ENCODE measurements around the gene WDTC1. TPM values are rescaled to one million over a fixed set of nuclear protein-coding genes. Genes with fewer than 3 reads are reported as not detected.
A peak's percentile ranks its signal among the peaks of the same experiment; 100 is the strongest.
"Not testable (repeated sequence)": the region's sequence is repeated elsewhere in the genome, so short reads cannot be mapped to it uniquely, and the experiment has no call there.

WDTC1 gene
- polyA plus RNA-seq, 1 donor, result 30.6 TPM

GRCh38 chr1:27216466-27216865 is 18.0 kb upstream of the WDTC1 start:
- no CpG with 5 or more reads among the region's 7 CpGs for WGBS (ENCODE audit: insufficient coverage, low lambda C conversion rate)

GRCh38 chr1:27217401-27217800 is 17.0 kb upstream of the WDTC1 start:
- Histone ChIP-seq H3K36me3 (ENCODE audit: control insufficient read depth, insufficient read depth, low read length) (no peaks in the 10 kb centered on the region), H3K4me3 (ENCODE audit: low read length) (no peak overlapping the region), H3K27me3 (ENCODE audit: control insufficient read depth, insufficient read depth, low read length) (no peaks in the 10 kb centered on the region), H3K27ac (ENCODE audit: low read length) (no peak overlapping the region), H3K4me1 (ENCODE audit: control insufficient read depth, insufficient read depth, low read length) (no peaks in the 10 kb centered on the region), H3K9me3 (ENCODE audit: control insufficient read depth, low read depth, low read length) (no peaks in the 10 kb centered on the region)
- no peak for DNase-seq
- WGBS (ENCODE audit: insufficient coverage, low lambda C conversion rate), result 98% methylated on average over 4 of the region's 6 CpGs

More at GRCh38 chr1:27216466-27216865, 18.0 kb upstream of the WDTC1 start:
- Histone ChIP-seq H3K9me3 (ENCODE audit: control insufficient read depth, low read depth, low read length) (no peaks in the 10 kb centered on the region), H3K4me1 (ENCODE audit: control insufficient read depth, insufficient read depth, low read length) (no peaks in the 10 kb centered on the region), H3K27ac (ENCODE audit: low read length) (no peak overlapping the region), H3K4me3 (ENCODE audit: low read length) (no peak overlapping the region), H3K36me3 (ENCODE audit: control insufficient read depth, insufficient read depth, low read length) (no peaks in the 10 kb centered on the region), H3K27me3 (ENCODE audit: control insufficient read depth, insufficient read depth, low read length) (no peaks in the 10 kb centered on the region)
- DNase-seq, result no peak

GRCh38 chr1:27218736-27219135 is 15.7 kb upstream of the WDTC1 start:
- Histone ChIP-seq H3K9me3 (ENCODE audit: control insufficient read depth, low read depth, low read length) (no peaks in the 10 kb centered on the region), H3K27ac (ENCODE audit: low read length) (no peak overlapping the region), H3K27me3 (ENCODE audit: control insufficient read depth, insufficient read depth, low read length) (no peaks in the 10 kb centered on the region), H3K4me3 (ENCODE audit: low read length) (no peak overlapping the region), H3K4me1 (ENCODE audit: control insufficient read depth, insufficient read depth, low read length) (no peaks in the 10 kb centered on the region), H3K36me3 (ENCODE audit: control insufficient read depth, insufficient read depth, low read length) (no peaks in the 10 kb centered on the region)
- DNase-seq, result no peak
- WGBS (ENCODE audit: insufficient coverage, low lambda C conversion rate), result no CpG with 5 or more reads among the region's 3 CpGs

- no peaks in the 10 kb centered on the region for H3K4me1 ChIP-seq (ENCODE audit: control insufficient read depth, insufficient read depth, low read length)
- H3K9me3 ChIP-seq (ENCODE audit: control insufficient read depth, low read depth, low read length), result no peaks in the 10 kb centered on the region
- no peak for DNase-seq
- H3K4me3 ChIP-seq (ENCODE audit: low read length), result no peak overlapping the region
- H3K27me3 ChIP-seq (ENCODE audit: control insufficient read depth, insufficient read depth, low read length), result no peaks in the 10 kb centered on the region
- no peak overlapping the region for H3K27ac ChIP-seq (ENCODE audit: low read length)
- no CpG with 5 or more reads among the region's 2 CpGs for WGBS (ENCODE audit: insufficient coverage, low lambda C conversion rate)
- no peaks in the 10 kb centered on the region for H3K36me3 ChIP-seq (ENCODE audit: control insufficient read depth, insufficient read depth, low read length)
These were observed 14.3 kb upstream of the WDTC1 start for GRCh38 chr1:27220096-27220495.

- H3K27me3 ChIP-seq (ENCODE audit: control insufficient read depth, insufficient read depth, low read length); H3K4me3 ChIP-seq (ENCODE audit: low read length); DNase-seq; H3K27ac ChIP-seq (ENCODE audit: low read length); H3K4me1 ChIP-seq (ENCODE audit: control insufficient read depth, insufficient read depth, low read length); H3K9me3 ChIP-seq (ENCODE audit: control insufficient read depth, low read depth, low read length); H3K36me3 ChIP-seq (ENCODE audit: control insufficient read depth, insufficient read depth, low read length): not testable (repeated sequence)
- WGBS (ENCODE audit: insufficient coverage, low lambda C conversion rate), result 20% methylated on average over 1 of the region's 5 CpGs
These were observed 13.5 kb upstream of the WDTC1 start for GRCh38 chr1:27220702-27221497.

GRCh38 chr1:27225621-27226020 is 8.8 kb upstream of the WDTC1 start:
- Histone ChIP-seq H3K36me3 (ENCODE audit: control insufficient read depth, insufficient read depth, low read length) (no peaks in the 10 kb centered on the region), H3K4me3 (ENCODE audit: low read length) (no peak overlapping the region), H3K27ac (ENCODE audit: low read length) (no peak overlapping the region), H3K4me1 (ENCODE audit: control insufficient read depth, insufficient read depth, low read length) (no peaks in the 10 kb centered on the region), H3K9me3 (ENCODE audit: control insufficient read depth, low read depth, low read length) (no peaks in the 10 kb centered on the region), H3K27me3 (ENCODE audit: control insufficient read depth, insufficient read depth, low read length) (no peaks in the 10 kb centered on the region)
- no peak for DNase-seq
- no CpG with 5 or more reads among the region's 3 CpGs for WGBS (ENCODE audit: insufficient coverage, low lambda C conversion rate)

GRCh38 chr1:27227765-27228164 is 6.7 kb upstream of the WDTC1 start:
- Histone ChIP-seq H3K27me3 (ENCODE audit: control insufficient read depth, insufficient read depth, low read length) (no peaks in the 10 kb centered on the region), H3K4me1 (ENCODE audit: control insufficient read depth, insufficient read depth, low read length) (no peaks in the 10 kb centered on the region), H3K4me3 (ENCODE audit: low read length) (no peak overlapping the region), H3K36me3 (ENCODE audit: control insufficient read depth, insufficient read depth, low read length) (no peaks in the 10 kb centered on the region), H3K27ac (ENCODE audit: low read length) (no peak overlapping the region), H3K9me3 (ENCODE audit: control insufficient read depth, low read depth, low read length) (no peaks in the 10 kb centered on the region)
- DNase-seq, result no peak
- no CpG with 5 or more reads among the region's 3 CpGs for WGBS (ENCODE audit: insufficient coverage, low lambda C conversion rate)

- no peak for DNase-seq
- no peaks in the 10 kb centered on the region for H3K36me3 ChIP-seq (ENCODE audit: control insufficient read depth, insufficient read depth, low read length)
- no peaks in the 10 kb centered on the region for H3K9me3 ChIP-seq (ENCODE audit: control insufficient read depth, low read depth, low read length)
- H3K4me3 ChIP-seq (ENCODE audit: low read length), result peak overlapping the region; percentile 56
- no CpG with 5 or more reads among the region's 9 CpGs for WGBS (ENCODE audit: insufficient coverage, low lambda C conversion rate)
- H3K4me1 ChIP-seq (ENCODE audit: control insufficient read depth, insufficient read depth, low read length), result peaks cover 6% of the 10 kb centered on the region
- no peaks in the 10 kb centered on the region for H3K27me3 ChIP-seq (ENCODE audit: control insufficient read depth, insufficient read depth, low read length)
- no peak overlapping the region for H3K27ac ChIP-seq (ENCODE audit: low read length)
These were observed 774 bp upstream of the WDTC1 start for GRCh38 chr1:27233667-27234048.

GRCh38 chr1:27235827-27236226 is 1.4 kb downstream of the WDTC1 start:
- DNase-seq, result peak in 1 of 2 donors; percentile 5
- WGBS (ENCODE audit: insufficient coverage, low lambda C conversion rate), result 60% methylated on average over 1 of the region's 7 CpGs
- Histone ChIP-seq H3K27me3 (ENCODE audit: control insufficient read depth, insufficient read depth, low read length) (no peaks in the 10 kb centered on the region), H3K4me1 (ENCODE audit: control insufficient read depth, insufficient read depth, low read length) (peaks cover 6% of the 10 kb centered on the region), H3K27ac (ENCODE audit: low read length) (peak overlapping the region; percentile 51), H3K4me3 (ENCODE audit: low read length) (peak overlapping the region; percentile 64), H3K36me3 (ENCODE audit: control insufficient read depth, insufficient read depth, low read length) (no peaks in the 10 kb centered on the region), H3K9me3 (ENCODE audit: control insufficient read depth, low read depth, low read length) (no peaks in the 10 kb centered on the region)

GRCh38 chr1:27237112-27237511 is 2.7 kb downstream of the WDTC1 start:
- DNase-seq, result no peak
- Histone ChIP-seq H3K4me3 (ENCODE audit: low read length) (no peak overlapping the region), H3K9me3 (ENCODE audit: control insufficient read depth, low read depth, low read length) (no peaks in the 10 kb centered on the region), H3K36me3 (ENCODE audit: control insufficient read depth, insufficient read depth, low read length) (no peaks in the 10 kb centered on the region), H3K27ac (ENCODE audit: low read length) (no peak overlapping the region), H3K27me3 (ENCODE audit: control insufficient read depth, insufficient read depth, low read length) (no peaks in the 10 kb centered on the region), H3K4me1 (ENCODE audit: control insufficient read depth, insufficient read depth, low read length) (peaks cover 6% of the 10 kb centered on the region)
- WGBS (ENCODE audit: insufficient coverage, low lambda C conversion rate), result 100% methylated on average over 1 of the region's 4 CpGs

GRCh38 chr1:27238032-27238431 is 3.6 kb downstream of the WDTC1 start:
- Histone ChIP-seq H3K36me3 (ENCODE audit: control insufficient read depth, insufficient read depth, low read length) (no peaks in the 10 kb centered on the region), H3K4me1 (ENCODE audit: control insufficient read depth, insufficient read depth, low read length) (peaks cover 6% of the 10 kb centered on the region), H3K4me3 (ENCODE audit: low read length) (no peak overlapping the region), H3K9me3 (ENCODE audit: control insufficient read depth, low read depth, low read length) (no peaks in the 10 kb centered on the region), H3K27me3 (ENCODE audit: control insufficient read depth, insufficient read depth, low read length) (no peaks in the 10 kb centered on the region), H3K27ac (ENCODE audit: low read length) (no peak overlapping the region)
- no peak for DNase-seq
